Endothelial cell of umbilical vein (primary cell): ENCODE results near the gene IL17REL.

Source experiments
- CTCF ChIP-seq, 2 donors: IDR thresholded peaks; 1 replicate in 1 of 2; 2 replicates in 1 of 2; pipeline ENCODE4 v1.5.1; 2011; ENCODE audit warnings: low read length in 2 of 2, mild to moderate bottlenecking in 2 of 2, moderate library complexity in 2 of 2, control low read depth in 1 of 2, inconsistent platforms in 1 of 2, low read depth in 1 of 2; ENCODE audit not compliant: insufficient read depth in 1 of 2; ENCODE audit errors: extremely low read depth in 1 of 2
- EZH2 ChIP-seq: IDR thresholded peaks from 2 replicates; pipeline ENCODE4 v1.6.1; 2012; ENCODE audit warnings: borderline replicate concordance, low read depth, mild to moderate bottlenecking, moderate library complexity, low read length, inconsistent platforms; ENCODE audit not compliant: severe bottlenecking
- MAX ChIP-seq: IDR thresholded peaks from 2 replicates; pipeline ENCODE4 v1.6.1; 2011; ENCODE audit not compliant: insufficient read depth, insufficient read length
- POLR2A ChIP-seq: IDR thresholded peaks from 2 replicates; pipeline ENCODE4 v1.6.1; 2012; ENCODE audit warnings: low read depth, mild to moderate bottlenecking, control low read depth, low read length
- POLR2AphosphoS5 ChIP-seq: IDR thresholded peaks from 2 replicates; pipeline ENCODE4 v1.6.1; 2012; ENCODE audit warnings: low read depth, mild to moderate bottlenecking, control low read depth, low read length, moderate library complexity; ENCODE audit not compliant: insufficient read depth

GRCh38 chr22:50048061-50048765 lies 35.6 kb upstream of the IL17REL start:
- no peak for TF ChIP-seq CTCF (IDR thresholded peaks at IDR 0.05; ENCODE audit: extremely low read depth in 1 of 2, insufficient read depth in 1 of 2, low read depth in 1 of 2, low read length in 2 of 2)
- TF ChIP-seq EZH2, result no peak
- no peak for TF ChIP-seq POLR2AphosphoS5
- no peak for TF ChIP-seq POLR2A
- TF ChIP-seq MAX, result no peak
